Adipocyte (in vitro differentiated cells): Measurements from ENCODE around the gene ETFDH.

Experiments used
- DNase-seq: peaks from one replicate; pipeline ENCODE4 v3.0.0-alpha.2; 2015; ENCODE audit warnings: low read depth
- H3K27me3 ChIP-seq: replicated peaks from 2 replicates; pipeline ENCODE4 v1.7.0; 2013; ENCODE audit warnings: mild to moderate bottlenecking, low read length, moderate library complexity; ENCODE audit not compliant: control insufficient read depth, insufficient read depth
- H3K36me3 ChIP-seq: 2 replicates; pipeline ENCODE4 v1.7.0; 2013; ENCODE audit warnings: low read length, mild to moderate bottlenecking, moderate library complexity; ENCODE audit not compliant: control insufficient read depth, insufficient read depth, severe bottlenecking
- H3K4me1 ChIP-seq: 2 replicates; pipeline ENCODE4 v1.7.0; 2013; ENCODE audit warnings: mild to moderate bottlenecking, low read length, moderate library complexity; ENCODE audit not compliant: control insufficient read depth, insufficient read depth
- H3K4me3 ChIP-seq: 2 replicates; pipeline ENCODE4 v1.7.0; 2013; ENCODE audit warnings: mild to moderate bottlenecking, low read length, moderate library complexity
- H3K9ac ChIP-seq: 2 replicates; pipeline ENCODE4 v1.7.0; 2013; ENCODE audit warnings: mild to moderate bottlenecking, low read length, moderate library complexity
- H3K9me3 ChIP-seq: 2 replicates; pipeline ENCODE4 v1.7.0; 2013; ENCODE audit warnings: mild to moderate bottlenecking, low read length, moderate library complexity; ENCODE audit not compliant: control insufficient read depth

The ETFDH gene

DNA sequence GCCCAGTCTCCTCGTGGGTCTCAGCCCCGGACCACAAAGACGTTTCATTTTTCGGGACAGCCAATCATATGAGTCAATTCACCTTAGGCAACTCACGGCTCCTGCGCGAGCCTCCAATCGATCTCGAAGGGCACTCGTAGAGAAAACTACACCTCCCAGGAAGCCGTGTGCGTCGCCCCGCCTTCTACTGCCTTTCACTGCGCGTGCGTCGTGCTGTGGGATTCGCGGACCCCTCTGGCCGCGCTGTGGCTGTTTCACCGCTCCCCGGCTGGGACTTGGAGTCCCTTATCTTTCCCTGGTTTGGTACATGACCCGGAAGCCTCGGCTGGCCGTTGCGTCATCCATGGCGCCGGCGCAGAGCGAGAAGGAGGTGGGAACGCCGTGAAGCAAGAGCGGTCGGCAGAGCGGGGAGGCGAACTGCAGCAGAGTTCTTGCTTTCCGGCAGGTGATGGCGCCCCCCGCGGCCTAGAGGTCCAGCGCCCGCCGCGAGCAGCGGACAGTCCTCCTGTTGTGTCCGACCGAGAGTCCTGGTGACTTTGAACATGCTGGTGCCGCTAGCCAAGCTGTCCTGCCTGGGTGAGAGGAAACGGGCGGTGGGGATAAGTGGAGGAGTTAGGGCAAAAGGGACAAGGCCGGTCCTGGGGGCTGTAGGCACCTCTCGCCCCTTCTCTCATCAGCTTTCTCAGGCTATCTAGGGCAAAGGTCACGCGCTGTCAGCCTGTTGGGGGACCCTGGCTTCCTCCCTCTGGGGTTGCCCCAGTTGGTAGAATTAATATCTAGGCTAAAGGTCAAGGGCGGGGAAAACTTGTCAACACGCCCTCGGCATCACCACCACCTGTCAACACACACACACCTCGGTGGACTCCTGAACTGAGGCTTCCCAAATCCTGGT, at the start of gene ETFDH:
ETFDH (plus strand) TSS at position 382 of the 892 bp plus-strand sequence; CDS start at position 543, 161 bp downstream.
- peak; percentile 100 for DNase-seq
- Histone ChIP-seq H3K9me3 (no peaks in the 10 kb centered on the region), H3K4me1 (peaks cover 11% of the 10 kb centered on the region), H3K27me3 (no peaks in the 10 kb centered on the region), H3K9ac (peak within 1 kb of the TSS; percentile 95), H3K36me3 (no peaks in the 10 kb centered on the region), H3K4me3 (peak within 1 kb of the TSS; percentile 95)

GRCh38 chr4:158624889-158625478, 47.1 kb upstream of the ETFDH start:
- H3K4me1 ChIP-seq = peaks cover 6% of the 10 kb centered on the region
- peak; percentile 88 for DNase-seq

DNA sequence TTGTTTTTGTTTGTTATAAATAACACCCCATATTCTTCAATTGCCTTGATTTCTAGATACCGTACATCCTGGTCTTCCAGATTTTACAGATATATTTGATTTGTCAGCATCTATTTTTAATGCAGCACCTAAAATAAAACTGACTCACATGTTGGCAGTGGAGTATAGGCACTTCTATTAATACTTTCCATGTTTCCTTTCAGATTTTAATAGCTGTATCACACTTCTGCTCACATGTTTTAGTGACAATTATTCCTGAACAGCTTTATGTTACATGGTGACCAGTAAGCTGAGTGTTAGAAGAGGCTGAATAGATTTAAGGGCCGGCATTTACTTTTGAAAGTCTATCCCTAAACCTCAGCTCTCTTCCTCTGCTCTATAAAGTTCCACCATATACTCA, 46.6 kb upstream of the ETFDH start:
- peaks cover 7% of the 10 kb centered on the region for H3K4me1 ChIP-seq
- H3K9ac ChIP-seq = no peak overlapping the region
- no peaks in the 10 kb centered on the region for H3K9me3 ChIP-seq
- H3K36me3 ChIP-seq = no peaks in the 10 kb centered on the region
- no peaks in the 10 kb centered on the region for H3K27me3 ChIP-seq
- no peak for DNase-seq
- no peak overlapping the region for H3K4me3 ChIP-seq

More at GRCh38 chr4:158624889-158625478, 47.1 kb upstream of the ETFDH start:
- H3K9ac ChIP-seq = no peak overlapping the region
- no peak overlapping the region for H3K4me3 ChIP-seq
- no peaks in the 10 kb centered on the region for H3K27me3 ChIP-seq
- H3K36me3 ChIP-seq = no peaks in the 10 kb centered on the region
- no peaks in the 10 kb centered on the region for H3K9me3 ChIP-seq

GRCh38 chr4:158630893-158631292, 41.2 kb upstream of the ETFDH start:
- DNase-seq = peak; percentile 39
- H3K4me1 ChIP-seq = peaks cover 11% of the 10 kb centered on the region
- no peaks in the 10 kb centered on the region for H3K9me3 ChIP-seq
- no peaks in the 10 kb centered on the region for H3K36me3 ChIP-seq
- H3K4me3 ChIP-seq = no peak overlapping the region
- H3K27me3 ChIP-seq = no peaks in the 10 kb centered on the region
- no peak overlapping the region for H3K9ac ChIP-seq

DNA sequence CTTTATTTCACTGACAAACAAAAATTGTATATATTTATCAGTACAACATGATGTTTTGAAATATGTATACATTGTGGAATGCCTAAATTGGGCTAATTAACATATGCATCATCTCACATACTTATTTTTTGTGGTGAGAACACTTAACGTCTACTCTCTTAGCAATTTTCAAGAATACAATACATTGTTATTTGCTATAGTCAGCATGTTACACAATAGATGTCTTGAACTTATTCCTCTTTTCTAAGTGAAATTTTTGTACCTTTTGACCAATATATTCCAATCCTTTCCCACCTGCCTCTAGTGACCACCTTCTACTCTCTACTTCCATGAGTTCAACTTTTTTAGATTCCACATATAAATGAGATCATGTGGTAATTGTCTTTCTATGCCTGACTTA, 35.5 kb upstream of the ETFDH start:
- Histone ChIP-seq H3K4me3 (no peak overlapping the region), H3K36me3 (no peaks in the 10 kb centered on the region), H3K27me3 (no peaks in the 10 kb centered on the region), H3K4me1 (no peaks in the 10 kb centered on the region), H3K9me3 (no peaks in the 10 kb centered on the region), H3K9ac (no peak overlapping the region)
- DNase-seq = no peak

DNA sequence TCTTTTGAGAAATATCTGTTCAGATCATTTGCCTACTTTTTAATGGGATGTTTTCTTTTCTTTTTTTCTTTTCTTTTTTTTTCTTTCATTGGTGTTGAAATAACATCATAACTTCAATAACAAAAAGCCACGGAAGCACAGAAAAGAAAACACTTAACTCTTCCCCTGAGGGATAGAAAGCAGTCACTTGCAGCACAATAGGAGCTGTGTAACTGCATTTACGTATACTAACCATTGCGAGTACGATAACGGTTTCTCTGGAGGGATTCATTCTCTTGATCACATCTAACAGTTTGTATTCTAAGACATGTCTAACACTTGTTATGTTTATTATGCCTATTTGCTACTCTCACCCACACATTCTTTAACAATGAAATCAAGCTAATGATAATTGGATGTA, 27.7 kb upstream of the ETFDH start:
- Histone ChIP-seq H3K27me3 (no peaks in the 10 kb centered on the region), H3K9me3 (no peaks in the 10 kb centered on the region), H3K4me3 (peak overlapping the region; percentile 17), H3K4me1 (peaks cover 7% of the 10 kb centered on the region), H3K9ac (no peak overlapping the region), H3K36me3 (no peaks in the 10 kb centered on the region)
- no peak for DNase-seq

DNA sequence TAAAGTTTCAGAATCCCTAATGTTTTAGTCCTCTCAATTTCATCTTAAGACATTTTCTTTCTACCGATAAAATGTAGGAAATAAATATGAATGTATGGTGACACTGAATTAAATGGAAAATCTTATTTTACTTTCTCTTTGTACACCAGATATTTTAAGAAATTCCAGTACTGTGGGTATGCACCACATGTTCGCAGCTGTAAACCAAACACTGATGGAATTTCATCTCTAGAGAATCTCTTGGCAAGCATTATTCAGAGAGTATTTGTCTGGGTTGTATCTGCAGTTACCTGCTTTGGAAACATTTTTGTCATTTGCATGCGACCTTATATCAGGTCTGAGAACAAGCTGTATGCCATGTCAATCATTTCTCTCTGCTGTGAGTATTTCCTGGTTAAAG, 27.3 kb upstream of the ETFDH start:
- Histone ChIP-seq H3K36me3 (no peaks in the 10 kb centered on the region), H3K9me3 (no peaks in the 10 kb centered on the region), H3K27me3 (no peaks in the 10 kb centered on the region), H3K9ac (no peak overlapping the region), H3K4me1 (peaks cover 9% of the 10 kb centered on the region), H3K4me3 (peak overlapping the region; percentile 17)
- DNase-seq = peak; percentile 40

DNA sequence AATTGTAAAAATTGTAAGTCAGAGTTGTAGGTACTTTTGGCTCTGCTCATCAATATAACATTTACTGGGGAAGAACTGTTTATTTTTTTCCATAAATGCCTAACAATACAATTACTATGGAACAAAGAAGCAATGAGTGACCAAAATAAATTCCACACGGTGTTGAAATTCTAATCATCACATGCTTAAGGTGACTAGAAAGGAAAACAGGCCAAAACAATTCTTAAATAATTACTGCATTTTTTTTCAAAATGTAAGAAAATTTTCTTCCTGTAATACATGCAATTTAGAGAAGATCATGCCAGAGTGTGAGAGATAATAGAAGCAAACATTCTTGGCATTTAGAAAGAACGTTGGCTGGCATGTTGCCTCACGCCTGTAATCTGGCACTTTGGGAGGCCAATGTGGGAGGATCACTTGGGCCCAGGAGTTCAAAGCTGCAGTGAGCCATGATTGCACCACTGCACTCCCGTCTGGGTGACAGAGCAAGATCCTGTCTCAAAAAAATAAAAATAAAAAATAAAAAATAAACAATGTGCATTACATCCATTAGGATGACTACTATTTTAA, 22.9 kb upstream of the ETFDH start:
- H3K4me3 ChIP-seq = no peak overlapping the region
- H3K9ac ChIP-seq = no peak overlapping the region
- no peaks in the 10 kb centered on the region for H3K9me3 ChIP-seq
- H3K27me3 ChIP-seq = no peaks in the 10 kb centered on the region
- peaks cover 9% of the 10 kb centered on the region for H3K4me1 ChIP-seq
- DNase-seq = no peak
- H3K36me3 ChIP-seq = no peaks in the 10 kb centered on the region

DNA sequence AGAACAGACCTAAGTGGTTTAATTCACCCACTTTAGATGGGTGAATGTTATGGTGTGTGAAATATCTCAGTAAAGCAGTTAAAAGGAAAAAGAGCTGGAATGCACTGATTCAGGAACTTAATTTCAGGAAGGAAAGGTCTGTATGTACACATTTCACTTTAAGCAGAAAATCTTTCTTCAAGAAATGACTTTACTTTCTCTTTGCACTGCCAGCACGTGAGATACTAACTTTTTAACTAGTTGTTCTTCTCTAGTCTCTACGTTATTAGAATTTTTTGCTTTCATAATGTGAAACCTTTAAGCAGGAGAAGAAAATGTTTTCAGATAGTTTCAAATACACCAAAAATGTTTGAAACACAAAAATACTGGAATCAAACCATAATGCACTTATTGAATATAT, 19.2 kb upstream of the ETFDH start:
- Histone ChIP-seq H3K4me1 (peaks cover 9% of the 10 kb centered on the region), H3K27me3 (no peaks in the 10 kb centered on the region), H3K9me3 (no peaks in the 10 kb centered on the region), H3K9ac (peak overlapping the region; percentile 63), H3K4me3 (peak overlapping the region; percentile 68), H3K36me3 (no peaks in the 10 kb centered on the region)
- DNase-seq = peak; percentile 22

- H3K36me3 ChIP-seq = no peaks in the 10 kb centered on the region
- no peak for DNase-seq
Measured at GRCh38 chr4:158656439-158656838, 15.7 kb upstream of the ETFDH start.

GRCh38 chr4:158657291-158657690, 14.8 kb upstream of the ETFDH start:
- H3K9me3 ChIP-seq = no peaks in the 10 kb centered on the region
- no peak for DNase-seq
- no peaks in the 10 kb centered on the region for H3K4me1 ChIP-seq
- H3K27me3 ChIP-seq = no peaks in the 10 kb centered on the region
- no peaks in the 10 kb centered on the region for H3K36me3 ChIP-seq
- H3K9ac ChIP-seq = no peak overlapping the region
- H3K4me3 ChIP-seq = no peak overlapping the region

More at GRCh38 chr4:158656439-158656838, 15.7 kb upstream of the ETFDH start:
- Histone ChIP-seq H3K4me1 (no peaks in the 10 kb centered on the region), H3K9me3 (no peaks in the 10 kb centered on the region), H3K4me3 (no peak overlapping the region), H3K9ac (no peak overlapping the region), H3K27me3 (no peaks in the 10 kb centered on the region)
